Activated CD8-positive, alpha-beta memory T cell treated with anti-CD3 and anti-CD28 coated beads, Interleukin-2, amount 50 U/mL, for 24 hours (primary cell): ENCODE results near the gene PHGDH.
A peak's percentile ranks its signal among the peaks of the same experiment; 100 is the strongest.

ENCODE experiments used
- DNase-seq: peaks from one replicate; pipeline ENCODE4 v3.0.0-alpha.2; 2020; ENCODE audit errors: extremely low read depth

The PHGDH gene

DNA sequence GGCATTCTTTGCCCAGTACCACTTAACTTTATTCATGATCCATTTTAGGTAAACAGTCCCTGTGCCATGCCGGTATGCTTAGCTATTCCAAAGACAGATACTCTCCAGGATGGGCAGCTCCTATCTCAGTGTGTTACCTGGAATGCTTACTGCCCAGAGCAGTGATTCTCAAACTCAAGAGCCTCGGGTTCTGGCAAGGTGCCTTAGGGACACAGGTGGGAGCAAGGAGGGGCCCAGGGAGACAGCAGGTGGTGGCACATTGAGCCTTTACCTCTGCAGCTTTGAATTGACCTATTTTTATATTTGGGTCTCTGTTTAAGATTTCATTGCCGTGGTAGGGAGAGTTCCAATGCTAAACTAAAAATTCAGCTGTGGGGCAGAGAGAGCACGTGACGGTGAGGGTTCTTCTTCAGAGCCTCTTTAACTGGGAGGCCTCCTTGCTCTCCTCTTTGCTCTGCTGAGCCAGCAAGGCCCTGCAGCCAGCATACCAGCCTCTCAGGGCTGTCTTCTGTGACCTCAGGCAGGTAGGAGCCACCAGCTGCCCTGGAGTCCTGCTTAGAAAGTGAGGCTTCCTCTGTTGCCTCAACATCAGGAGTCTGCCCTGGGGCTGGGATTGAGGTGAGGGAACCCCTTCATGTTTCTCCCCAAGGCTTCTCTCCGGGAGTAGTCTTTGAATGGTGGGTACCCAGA lies 20.2 kb downstream of the PHGDH start:
- no peak for DNase-seq

DNA sequence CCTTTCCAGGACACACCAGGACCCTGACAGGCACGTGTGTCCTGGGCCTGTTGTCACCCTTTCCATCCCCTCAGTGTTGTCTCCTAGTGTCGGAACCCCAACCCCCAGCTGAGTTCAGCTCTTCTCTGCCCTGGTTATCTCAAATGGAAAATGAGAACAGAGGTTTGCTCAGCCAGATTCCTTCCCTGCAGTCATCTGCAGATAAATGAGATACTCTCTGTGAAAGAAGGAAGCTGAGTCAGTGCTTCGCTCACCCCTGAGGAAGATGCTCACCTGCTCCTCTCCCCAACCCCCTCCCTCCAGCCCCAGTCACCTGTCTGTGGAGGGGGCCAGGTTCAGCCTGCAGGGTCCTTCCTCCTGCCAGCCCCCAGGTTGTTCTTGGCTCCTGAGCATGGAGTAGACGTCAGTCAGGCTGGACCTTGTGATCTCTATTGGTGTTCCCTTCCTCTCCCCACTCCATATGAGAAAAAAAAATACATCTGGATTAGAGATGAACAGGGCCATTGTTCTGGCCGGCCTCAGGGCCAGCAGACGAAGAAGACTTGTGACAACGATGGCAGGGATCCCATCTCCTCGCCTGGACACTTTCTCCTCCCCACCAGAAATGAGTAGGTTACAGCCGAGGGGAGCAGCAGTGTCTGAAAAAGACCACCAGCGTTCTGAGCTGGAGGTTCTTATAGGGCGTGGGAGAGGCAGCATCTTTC lies 20.9 kb downstream of the PHGDH start:
- DNase-seq, result no peak

DNA sequence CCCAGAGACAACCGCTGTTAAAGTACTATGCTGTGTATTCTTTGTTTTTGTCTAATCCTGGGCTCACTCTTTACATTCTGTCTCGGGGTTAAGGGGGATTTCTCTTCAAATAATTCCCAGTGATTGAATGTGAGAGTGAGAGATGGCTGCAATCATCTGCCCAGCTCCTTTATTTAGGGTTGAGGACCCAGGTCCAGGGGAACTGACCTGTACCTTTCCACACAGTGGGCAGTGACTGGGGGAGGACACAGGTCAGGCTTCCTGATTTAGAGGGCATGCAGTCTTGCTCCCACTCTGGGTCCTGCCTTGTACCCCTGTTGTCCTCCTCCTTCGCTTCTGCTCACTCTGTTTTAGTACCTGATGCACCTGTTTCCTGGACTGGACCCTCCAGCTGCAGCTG lies 22.0 kb downstream of the PHGDH start:
- DNase-seq, result no peak

DNA sequence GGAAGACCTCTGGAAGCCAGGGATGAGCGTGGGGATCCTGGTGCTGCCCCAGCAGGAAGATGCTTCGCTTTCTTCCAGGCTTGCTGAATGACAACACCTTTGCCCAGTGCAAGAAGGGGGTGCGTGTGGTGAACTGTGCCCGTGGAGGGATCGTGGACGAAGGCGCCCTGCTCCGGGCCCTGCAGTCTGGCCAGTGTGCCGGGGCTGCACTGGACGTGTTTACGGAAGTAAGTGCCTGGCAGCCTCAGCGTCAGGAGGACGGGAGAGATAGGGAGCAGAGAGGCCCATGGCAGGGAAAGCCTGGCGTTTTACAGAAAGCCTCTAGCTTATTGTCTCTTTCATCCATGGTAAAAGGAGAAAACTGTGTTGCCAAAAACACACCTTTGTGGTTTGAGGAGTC lies 23.5 kb downstream of the PHGDH start:
- DNase-seq, result no peak

DNA sequence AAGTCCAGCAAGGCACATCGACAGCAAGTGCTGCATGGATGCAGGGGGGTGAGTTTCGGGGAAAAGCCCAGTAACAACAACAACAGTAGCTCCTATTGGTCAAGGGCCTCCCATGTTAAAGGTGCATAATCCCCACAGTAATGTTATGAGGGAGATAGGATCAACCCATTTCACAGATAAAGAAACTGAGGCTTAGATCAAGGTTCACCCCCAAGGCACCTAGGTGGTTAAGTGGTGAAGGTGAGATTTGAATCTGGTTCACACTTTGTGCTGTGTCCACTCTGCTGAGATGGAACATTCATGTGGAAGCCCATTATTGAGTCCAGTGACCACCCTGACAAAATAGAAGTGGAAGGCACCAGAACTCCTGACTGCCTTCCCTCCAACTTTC lies 24.9 kb downstream of the PHGDH start:
- no peak for DNase-seq

DNA sequence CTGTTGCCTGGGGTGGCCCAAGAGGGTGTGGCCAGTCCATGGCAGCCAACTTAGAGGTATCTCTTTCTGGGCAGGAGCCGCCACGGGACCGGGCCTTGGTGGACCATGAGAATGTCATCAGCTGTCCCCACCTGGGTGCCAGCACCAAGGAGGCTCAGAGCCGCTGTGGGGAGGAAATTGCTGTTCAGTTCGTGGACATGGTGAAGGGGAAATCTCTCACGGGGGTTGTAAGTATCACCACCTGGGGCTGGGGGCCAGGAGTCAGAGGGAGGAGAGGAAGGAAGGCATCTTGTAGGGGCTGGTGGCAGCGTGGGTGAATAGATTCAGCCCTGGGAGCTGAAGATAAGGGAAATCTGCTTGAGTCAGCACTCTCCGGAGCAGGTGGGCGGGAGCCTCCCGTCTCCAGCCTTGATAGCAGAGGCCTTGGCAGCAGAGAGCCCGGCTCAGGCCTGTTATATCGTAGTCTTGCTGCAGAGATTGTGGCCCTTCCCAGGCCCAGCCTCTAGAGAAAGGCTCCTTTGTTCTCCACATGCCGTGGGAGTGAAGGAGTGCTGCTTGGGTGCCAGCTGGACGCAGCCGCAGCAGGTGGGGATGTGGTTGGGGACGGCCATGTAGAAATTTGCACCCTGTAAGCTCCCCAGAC lies 25.4 kb downstream of the PHGDH start:
- no peak for DNase-seq

DNA sequence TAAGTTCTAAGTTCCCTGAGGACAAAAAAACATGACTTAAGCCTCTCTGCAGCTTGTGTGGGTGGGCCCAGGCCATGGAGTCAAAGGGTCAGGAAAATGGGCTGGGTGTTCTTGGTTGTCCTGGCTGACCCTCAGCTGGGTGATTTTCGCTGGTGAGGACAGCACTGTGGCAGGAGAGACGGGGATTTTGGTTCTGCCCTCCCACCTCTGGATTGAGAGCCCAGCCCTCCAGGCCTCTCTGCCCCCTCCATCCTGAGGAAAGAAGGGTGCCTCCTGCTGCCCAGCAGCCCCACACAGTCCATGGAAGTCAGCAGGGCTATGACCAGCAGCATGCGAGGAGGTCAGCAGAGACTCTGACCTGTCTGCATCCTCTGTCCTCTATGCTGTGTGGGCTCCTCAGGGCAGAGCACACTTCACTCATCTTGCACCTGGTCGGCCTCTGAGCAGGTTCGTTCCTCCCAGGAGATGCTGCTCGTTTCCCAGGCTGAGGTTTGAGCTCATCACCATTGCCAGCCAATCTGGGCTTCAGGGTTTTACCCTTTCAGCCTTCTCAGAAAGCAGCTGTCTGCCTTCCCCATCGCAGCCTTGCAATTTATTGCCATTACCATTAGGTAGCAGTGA lies 26.5 kb downstream of the PHGDH start:
- no peak for DNase-seq

DNA sequence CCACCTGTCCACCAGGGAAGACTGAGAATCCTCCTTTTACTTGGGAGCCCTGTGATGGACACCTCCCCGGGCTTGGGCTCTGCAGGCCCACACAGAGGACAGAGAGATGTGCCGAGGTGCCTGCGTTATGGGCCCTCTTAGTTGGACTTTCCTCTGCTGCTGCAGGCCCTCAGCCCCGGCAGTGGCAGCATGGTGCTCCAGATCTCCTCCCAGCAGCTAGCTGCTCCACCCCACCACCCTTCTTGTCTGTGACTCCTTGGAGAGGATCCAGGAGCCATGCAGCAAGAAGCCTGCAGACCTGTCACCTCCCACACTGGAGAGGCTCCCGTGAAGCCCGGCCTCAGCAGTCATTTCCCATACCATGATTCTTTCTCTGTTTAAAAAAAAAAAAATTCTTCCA lies 27.4 kb downstream of the PHGDH start:
- DNase-seq, result no peak

DNA sequence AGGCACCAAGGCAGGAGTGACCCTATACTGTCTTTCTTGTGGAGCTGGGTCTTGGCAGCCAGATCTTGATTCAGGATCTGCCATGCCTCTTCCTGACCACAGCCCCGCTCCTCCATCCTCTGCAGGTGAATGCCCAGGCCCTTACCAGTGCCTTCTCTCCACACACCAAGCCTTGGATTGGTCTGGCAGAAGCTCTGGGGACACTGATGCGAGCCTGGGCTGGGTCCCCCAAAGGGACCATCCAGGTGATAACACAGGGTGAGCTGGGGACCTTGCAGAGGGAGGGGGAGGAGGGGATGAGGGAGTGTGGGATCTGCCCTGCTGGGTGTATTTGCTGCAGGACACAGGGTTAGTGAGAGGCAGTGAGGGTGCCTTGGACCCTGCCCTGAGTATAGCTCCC lies 28.5 kb downstream of the PHGDH start:
- DNase-seq, result no peak

DNA sequence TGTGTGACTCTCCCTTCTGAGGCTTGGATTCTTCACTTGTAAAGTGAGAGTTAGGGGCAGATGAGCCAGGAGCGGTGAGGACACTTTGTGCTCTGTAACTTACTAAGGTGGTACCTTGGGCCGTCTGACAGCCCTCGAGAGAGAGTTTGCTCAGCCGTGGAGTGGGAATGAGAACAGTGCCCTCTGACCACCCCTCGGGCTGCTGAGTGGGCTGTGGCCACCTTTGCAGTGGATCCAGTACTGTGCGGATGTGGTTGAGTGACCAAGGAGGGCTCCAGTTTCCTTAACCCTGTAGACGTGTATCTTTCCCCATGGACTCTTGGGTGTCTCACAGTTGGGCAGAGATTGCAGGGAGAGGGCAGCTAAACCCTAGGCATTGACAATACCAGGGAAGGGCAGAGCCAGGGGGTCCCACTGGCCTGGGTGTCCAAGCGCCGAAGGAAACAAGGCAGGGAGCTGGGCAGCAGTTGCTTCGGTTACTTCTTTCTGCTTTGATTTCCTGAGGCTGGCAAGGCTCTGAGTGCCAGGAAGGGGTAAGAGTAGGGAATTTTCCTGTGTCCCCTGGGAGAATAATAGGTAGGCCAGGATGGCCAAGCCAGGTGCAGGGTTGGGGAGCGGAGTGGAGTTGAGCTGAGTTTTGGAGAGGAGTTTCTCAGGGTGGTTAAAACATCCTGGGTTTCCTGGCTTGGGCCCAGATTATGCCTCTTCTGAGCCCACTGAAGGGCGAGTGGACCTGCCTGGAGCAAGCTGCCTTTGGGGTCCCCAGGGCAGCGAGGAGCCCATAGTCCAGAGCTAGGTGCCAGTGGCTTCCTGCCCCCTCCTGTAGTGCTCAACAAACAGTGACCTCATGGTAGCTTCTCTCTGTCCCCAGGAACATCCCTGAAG lies 29.4 kb downstream of the PHGDH start:
- DNase-seq, result no peak

DNA sequence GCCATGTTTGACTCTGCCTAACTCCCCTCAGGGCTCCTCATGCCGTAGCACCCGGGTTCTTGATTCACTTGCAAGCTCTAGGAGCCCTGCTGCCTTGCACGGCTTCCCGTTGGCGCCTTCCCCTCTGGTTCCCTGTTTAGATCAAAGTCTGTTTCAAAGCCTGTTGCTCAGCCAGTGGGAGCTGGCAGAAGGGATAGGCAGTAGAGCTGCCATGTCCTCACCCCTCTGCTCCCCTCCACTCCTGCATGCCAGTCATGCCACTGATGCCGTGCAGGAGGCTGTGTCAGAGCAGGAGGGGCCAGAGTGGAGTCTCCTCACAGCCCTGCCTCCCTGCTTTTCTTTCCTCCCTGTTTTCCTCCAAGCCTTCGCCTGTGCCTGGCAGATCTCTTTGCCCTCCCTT lies 30.5 kb downstream of the PHGDH start:
- DNase-seq, result no peak

DNA sequence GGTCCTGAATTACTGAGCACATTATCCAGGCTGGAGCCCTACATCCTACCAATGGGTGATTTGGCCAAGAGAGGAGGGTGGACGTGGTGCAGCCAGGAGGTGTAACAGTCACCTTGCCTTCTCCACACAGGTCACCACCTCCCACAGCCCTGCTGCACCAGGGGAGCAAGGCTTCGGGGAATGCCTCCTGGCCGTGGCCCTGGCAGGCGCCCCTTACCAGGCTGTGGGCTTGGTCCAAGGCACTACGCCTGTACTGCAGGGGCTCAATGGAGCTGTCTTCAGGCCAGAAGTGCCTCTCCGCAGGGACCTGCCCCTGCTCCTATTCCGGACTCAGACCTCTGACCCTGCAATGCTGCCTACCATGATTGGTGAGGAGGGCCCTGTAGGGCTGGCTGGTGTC lies 30.9 kb downstream of the PHGDH start:
- DNase-seq, result no peak

DNA sequence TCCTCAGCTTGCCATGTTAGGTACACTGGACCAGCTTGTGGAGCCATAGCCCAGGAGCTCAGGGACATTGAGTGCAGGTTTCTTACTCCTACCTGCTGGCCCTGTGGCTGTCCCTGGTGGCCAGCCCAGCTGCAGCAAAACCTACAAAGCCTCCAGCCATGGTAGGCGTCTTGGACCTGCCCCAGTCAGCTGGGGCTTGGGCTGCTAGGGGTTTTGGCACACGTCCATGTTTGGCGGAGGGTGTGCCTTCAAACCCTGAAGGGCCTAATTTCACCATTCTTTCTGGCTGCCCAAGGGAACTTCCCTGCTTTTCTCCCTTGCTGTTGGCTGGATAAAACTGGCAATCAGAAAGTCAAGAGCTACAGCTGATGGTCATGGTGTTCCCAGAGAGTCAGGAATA lies 31.6 kb downstream of the PHGDH start:
- DNase-seq, result no peak

DNA sequence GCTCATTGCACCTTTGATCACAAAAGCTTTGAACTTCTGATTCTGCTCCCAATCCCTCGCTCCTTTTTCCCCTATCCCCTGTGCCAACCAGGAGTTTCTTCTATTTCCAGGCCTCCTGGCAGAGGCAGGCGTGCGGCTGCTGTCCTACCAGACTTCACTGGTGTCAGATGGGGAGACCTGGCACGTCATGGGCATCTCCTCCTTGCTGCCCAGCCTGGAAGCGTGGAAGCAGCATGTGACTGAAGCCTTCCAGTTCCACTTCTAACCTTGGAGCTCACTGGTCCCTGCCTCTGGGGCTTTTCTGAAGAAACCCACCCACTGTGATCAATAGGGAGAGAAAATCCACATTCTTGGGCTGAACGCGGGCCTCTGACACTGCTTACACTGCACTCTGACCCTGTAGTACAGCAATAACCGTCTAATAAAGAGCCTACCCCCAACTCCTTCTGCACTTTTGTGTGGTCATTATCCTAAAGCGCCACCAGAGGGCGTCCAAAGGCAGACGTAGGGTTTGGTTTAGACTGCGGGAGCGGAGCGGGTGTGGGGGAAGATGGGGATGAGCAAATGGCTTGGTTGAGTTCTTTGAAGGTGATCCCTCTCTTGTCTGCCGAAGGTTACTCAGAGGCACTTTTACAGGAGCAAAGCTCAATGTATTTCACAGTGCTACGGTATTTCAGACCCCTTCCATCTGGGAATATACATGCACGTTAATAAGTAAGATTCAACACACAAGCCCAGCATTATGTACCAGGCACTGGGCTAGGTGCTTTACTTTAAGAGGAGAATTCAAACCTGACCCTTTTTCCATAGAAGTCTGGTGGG lies 32.3 kb downstream of the PHGDH start:
- DNase-seq, result peak; percentile 2

DNA sequence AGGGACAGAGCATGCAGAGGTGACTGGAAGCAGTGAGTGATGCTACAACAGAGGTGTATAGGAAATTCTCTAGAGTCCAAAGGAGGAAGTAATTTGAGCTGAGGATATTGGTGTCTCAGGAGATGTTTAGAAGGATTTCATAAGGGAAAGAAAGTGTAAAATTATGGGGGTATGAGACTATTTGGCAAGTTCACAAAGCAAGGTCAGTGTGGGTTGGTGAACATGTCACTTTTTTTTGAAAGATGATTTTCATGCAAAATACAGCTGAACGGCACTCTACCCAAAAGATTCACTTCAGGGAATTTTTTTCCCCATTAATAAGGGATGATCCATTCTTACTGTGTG lies 32.8 kb downstream of the PHGDH start:
- no peak for DNase-seq

DNA sequence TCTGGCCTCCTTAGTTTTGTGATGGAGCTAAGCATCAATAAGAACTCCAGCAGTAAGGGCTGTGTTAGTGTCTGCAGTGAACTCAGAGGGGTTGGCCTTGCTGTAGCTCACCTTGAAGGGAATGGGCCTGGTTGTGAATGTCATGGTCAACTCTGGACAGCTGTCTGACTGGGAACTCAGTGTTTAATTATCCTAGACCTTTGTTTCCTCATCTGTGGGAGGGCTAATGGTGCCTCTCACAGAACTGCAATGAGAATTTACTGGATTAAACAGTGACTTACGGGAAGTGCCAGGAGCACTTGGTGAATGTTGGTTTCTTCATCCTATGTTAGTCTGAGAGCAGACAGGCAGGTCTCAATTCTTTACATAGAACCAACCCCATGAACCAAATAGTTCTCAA lies 33.3 kb downstream of the PHGDH start:
- no peak for DNase-seq

DNA sequence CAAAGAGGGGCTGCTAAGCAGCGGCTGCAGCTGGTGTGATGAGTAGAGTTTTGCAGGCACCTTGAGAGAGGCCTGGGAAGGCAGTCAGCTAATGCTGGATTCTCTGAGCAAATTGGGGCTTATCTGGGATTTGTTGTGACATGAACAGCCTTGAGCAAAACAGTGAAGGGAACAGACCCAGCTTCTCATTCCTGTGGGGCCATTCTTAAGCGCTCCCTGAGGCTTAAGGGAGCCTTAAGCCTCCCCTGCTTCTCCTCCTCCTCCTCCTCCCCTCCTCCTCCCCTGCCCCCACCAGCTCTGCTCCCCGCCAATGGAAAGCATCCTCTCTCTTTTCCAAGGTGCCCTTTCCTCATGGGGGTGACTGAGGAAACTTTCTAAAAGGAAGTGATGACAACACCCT lies 35.7 kb downstream of the PHGDH start:
- DNase-seq, result no peak

DNA sequence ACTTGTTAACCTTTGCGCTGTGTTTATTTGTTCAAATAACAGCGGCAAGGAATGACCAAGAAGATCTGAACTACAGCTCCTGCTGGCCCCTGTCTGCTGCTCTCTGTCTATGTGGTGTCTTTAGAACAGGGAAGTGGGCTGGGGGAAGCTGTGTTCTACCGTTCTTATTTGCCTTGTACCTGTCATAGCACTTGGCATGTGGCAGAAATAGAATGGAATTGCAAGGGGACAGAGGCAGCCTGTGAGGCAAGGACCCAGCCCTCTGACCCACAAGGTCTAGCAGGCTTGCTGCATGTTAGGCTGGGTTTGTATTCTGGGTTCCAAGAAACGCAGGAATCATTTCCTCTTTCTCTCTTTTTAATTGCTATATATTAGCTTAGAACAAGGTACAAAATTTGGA lies 36.3 kb downstream of the PHGDH start:
- DNase-seq, result no peak

DNA sequence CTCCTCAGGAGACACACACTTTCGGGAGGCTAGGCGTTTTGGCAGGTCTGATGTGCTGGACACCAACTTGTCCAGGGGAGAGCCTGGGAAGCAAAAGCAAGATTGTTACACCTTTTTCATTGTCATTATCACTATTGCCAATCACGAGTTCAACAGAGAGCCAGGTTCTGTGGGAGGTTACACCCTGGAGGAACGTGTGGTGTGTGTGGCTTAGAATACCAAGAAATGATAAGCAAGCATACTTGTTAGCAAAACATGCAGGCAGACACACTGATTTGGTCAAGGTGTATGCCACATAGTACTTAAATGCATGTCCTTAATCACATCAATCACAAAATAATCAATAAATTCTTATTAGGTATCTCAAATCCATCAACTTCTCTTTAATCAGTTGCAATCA lies 40.9 kb downstream of the PHGDH start:
- DNase-seq, result no peak

DNA sequence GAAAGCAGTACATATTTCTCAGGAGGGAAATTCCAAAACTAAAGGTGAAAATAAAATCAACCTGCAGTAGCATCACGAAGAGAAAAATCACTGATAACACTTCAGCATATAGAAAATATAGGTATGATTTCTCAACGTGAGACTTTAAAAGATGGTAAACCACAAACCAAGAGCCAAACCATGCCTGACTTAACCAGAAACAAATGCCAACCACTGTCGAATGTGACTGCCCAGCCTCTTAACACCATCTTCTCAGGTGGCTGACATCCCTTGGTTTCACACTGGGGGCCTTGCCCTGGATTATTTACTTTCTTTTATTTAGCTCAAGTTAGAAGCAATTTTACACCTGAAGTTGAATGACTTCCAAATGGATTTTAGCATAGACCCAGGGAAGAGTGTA lies 46.9 kb downstream of the PHGDH start:
- DNase-seq, result no peak

DNA sequence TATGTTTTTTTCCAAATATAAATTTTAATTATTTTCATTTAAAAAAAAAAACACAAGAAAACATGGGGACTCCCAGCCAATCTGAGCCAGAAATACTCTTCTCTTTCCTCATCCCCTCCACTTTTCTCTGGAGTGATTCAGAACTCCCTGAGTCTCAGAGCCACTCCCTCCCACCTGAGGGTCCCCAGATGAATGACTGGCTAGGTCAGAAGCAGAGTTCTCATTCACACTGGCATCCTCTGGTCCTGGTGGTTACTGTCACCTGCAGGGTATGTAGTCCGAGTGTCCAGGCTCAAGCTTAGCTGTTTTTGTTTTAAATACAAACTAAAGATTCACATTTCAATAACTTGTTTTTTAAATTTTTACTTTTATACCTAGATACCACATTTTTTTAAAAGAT lies 50.7 kb downstream of the PHGDH start:
- DNase-seq, result no peak
